HCT116 (cell line): ENCODE results near the gene LIPE. TPM values are rescaled to one million over a fixed set of nuclear protein-coding genes. Genes with fewer than 3 reads are reported as not detected.

Source experiments
- ATAC-seq: fragments of 200-7000 bp; cut with Tn5 transposase; 2 replicates; pipeline ENCODE4 v1.9.1; 2020; ENCODE audit warnings: mild to moderate bottlenecking, moderate library complexity
- BruUV-seq: library from RNA; stranded (reverse); fragments of 400-500 nt; replicated peaks from 2 replicates; lab custom pipeline; 2021; lab: Mats Ljungman, UMichigan
- CTCF ChIA-PET: fragments of 300-600 bp; sonication (Branson Sonifier 250); formaldehyde crosslinking; loops from one replicate; lab custom pipeline; 2021; ENCODE audit warnings: antibody characterized with exemption; lab: Charles Lee
- POLR2A ChIA-PET: fragments of 300-600, 350-600 bp; sonication (Branson Sonifier 250); formaldehyde crosslinking; loops from one replicate; lab custom pipeline; 2021; ENCODE audit warnings: antibody characterized with exemption; lab: Charles Lee
- RAD21 ChIA-PET, 2 experiments: fragments of 300-600 bp; sonication (Branson Sonifier 250); formaldehyde crosslinking; loops; one replicate each; lab custom pipeline; 2023; ENCODE audit warnings: low total read pairs in 2 of 2; ENCODE audit not compliant: uncharacterized antibody in 2 of 2, unreplicated experiment in 2 of 2, low non-redundant PET in 1 of 2; lab: Charles Lee
- DNase-seq: peaks from one replicate; pipeline ENCODE4 v3.0.0-alpha.2; 2010; ENCODE audit warnings: low read depth, low spot score
- H2AFZ ChIP-seq: fragments of 200-600 bp; shearing (Covaris generic), sonication (generic); 2 replicates; pipeline ENCODE4 v1.6.1; 2017; ENCODE audit warnings: low read depth, mixed run types, mixed read lengths, antibody characterized with exemption, low read length; ENCODE audit not compliant: poor library complexity, severe bottlenecking
- H3K27ac ChIP-seq: 2 replicates; pipeline ENCODE4 v1.5.1; 2012; ENCODE audit warnings: low read depth, low read length
- H3K27me3 ChIP-seq: fragments of 200-600 bp; sonication (generic); 2 replicates; pipeline ENCODE4 v1.6.1; 2016; ENCODE audit warnings: mixed run types, low read length, mixed read lengths; ENCODE audit not compliant: insufficient read depth
- H3K36me3 ChIP-seq, 2 experiments: fragments of 200-500 bp in 1 of 2; fragments of 200-600 bp in 1 of 2; sonication (Bioruptor generic) in 1 of 2; sonication (generic) in 1 of 2; 2 replicates each; pipeline versions ENCODE4 v1.5.1 to v1.6.1; 2014 to 2016; ENCODE audit warnings: low read length in 2 of 2, inconsistent platforms in 1 of 2, mixed read lengths in 1 of 2, mixed run types in 1 of 2; ENCODE audit not compliant: insufficient read depth in 2 of 2, control insufficient read depth in 1 of 2
- H3K4me1 ChIP-seq, 2 experiments: fragments of 200-600 bp in 1 of 2; sonication (generic) in 1 of 2; 2 replicates each; pipeline versions ENCODE4 v1.5.1 to v1.6.1; 2012 to 2017; ENCODE audit warnings: low read length in 2 of 2, inconsistent platforms in 1 of 2, mild to moderate bottlenecking in 1 of 2, mixed read lengths in 1 of 2, mixed run types in 1 of 2, moderate library complexity in 1 of 2; ENCODE audit not compliant: insufficient read depth in 2 of 2, control insufficient read depth in 1 of 2
- H3K4me2 ChIP-seq: fragments of 200-600 bp; sonication (generic); 2 replicates; pipeline ENCODE4 v1.6.1; 2017; ENCODE audit warnings: mixed run types, low read length, mixed read lengths
- H3K4me3 ChIP-seq, 2 experiments: fragments of 200-600 bp in 1 of 2; sonication (generic) in 1 of 2; replicated peaks in 1 of 2; 2 replicates each; pipeline ENCODE4 v1.5.1; 2011 to 2016; ENCODE audit warnings: low read length in 2 of 2, control low read depth in 1 of 2, low read depth in 1 of 2, mild to moderate bottlenecking in 1 of 2, mixed read lengths in 1 of 2, mixed run types in 1 of 2
- H3K79me2 ChIP-seq: fragments of 200-600 bp; sonication (generic); 2 replicates; pipeline ENCODE4 v1.6.1; 2017; ENCODE audit warnings: mild to moderate bottlenecking, mixed run types, low read length, moderate library complexity, mixed read lengths; ENCODE audit not compliant: insufficient read depth
- H3K9ac ChIP-seq: fragments of 200-600 bp; sonication (generic); 2 replicates; pipeline ENCODE4 v1.6.1; 2016; ENCODE audit warnings: low read length, mixed read lengths
- H3K9me2 ChIP-seq: fragments of 200-600 bp; sonication (generic), shearing (Covaris generic); 2 replicates; pipeline ENCODE4 v1.6.1; 2017; ENCODE audit warnings: mixed run types, mild to moderate bottlenecking, moderate library complexity; ENCODE audit not compliant: insufficient read depth
- H3K9me3 ChIP-seq, 2 experiments: fragments of 200-500 bp in 1 of 2; fragments of 200-600 bp in 1 of 2; sonication (Bioruptor generic) in 1 of 2; sonication (generic) in 1 of 2; 2 replicates each; pipeline ENCODE4 v1.6.1; 2014 to 2017; ENCODE audit warnings: low read length in 2 of 2, mixed read lengths in 2 of 2, inconsistent platforms in 1 of 2, low read depth in 1 of 2, mild to moderate bottlenecking in 1 of 2, mixed run types in 1 of 2, moderate library complexity in 1 of 2; ENCODE audit not compliant: control insufficient read depth in 1 of 2, insufficient read depth in 1 of 2
- H4K20me1 ChIP-seq: fragments of 200-600 bp; sonication (generic), shearing (Covaris generic); 2 replicates; pipeline ENCODE4 v1.6.1; 2017; ENCODE audit warnings: mixed run types, mild to moderate bottlenecking, moderate library complexity; ENCODE audit not compliant: insufficient read depth
- CBX3 ChIP-seq: IDR thresholded peaks from 2 replicates; pipeline ENCODE4 v1.6.1; 2012; ENCODE audit warnings: low read depth
- EGR1 ChIP-seq: IDR thresholded peaks from 2 replicates; pipeline ENCODE4 v1.6.1; 2012; ENCODE audit warnings: low read depth
- EZH2 ChIP-seq: fragments of 200-600 bp; sonication (generic); IDR thresholded peaks from 2 replicates; pipeline ENCODE4 v1.6.1; 2017; ENCODE audit warnings: antibody characterized with exemption, mixed run types
- MAX ChIP-seq: IDR thresholded peaks from 2 replicates; pipeline ENCODE4 v1.6.1; 2012
- POLR2A ChIP-seq: IDR thresholded peaks from 2 replicates; pipeline ENCODE4 v1.7.0; 2011; ENCODE audit warnings: borderline replicate concordance; ENCODE audit not compliant: insufficient read depth, insufficient read length; ENCODE audit errors: extremely low read depth
- POLR2AphosphoS5 ChIP-seq: IDR thresholded peaks from 2 replicates; pipeline ENCODE4 v1.6.1; 2011; ENCODE audit warnings: mild to moderate bottlenecking, low read depth, low read length, moderate library complexity
- SP1 ChIP-seq: IDR thresholded peaks from 2 replicates; pipeline ENCODE4 v1.6.1; 2012; ENCODE audit warnings: low read depth
- SRF ChIP-seq: IDR thresholded peaks from 2 replicates; pipeline ENCODE4 v1.6.1; 2012; ENCODE audit warnings: low read depth
- ZNF274 ChIP-seq: fragments of 200-500 bp; sonication (Bioruptor generic); IDR thresholded peaks from 2 replicates; pipeline ENCODE4 v1.6.1; 2014; ENCODE audit warnings: mild to moderate bottlenecking, low read depth, low read length, inconsistent platforms
- intact Hi-C: fragments of 100-400 bp; cut with micrococcal nuclease; formaldehyde crosslinking; loops from 2 replicates; pipeline ENCODE4 v1.10.0; 2022
- total RNA-seq: library from RNA; stranded (reverse); gene quantifications from one replicate; pipeline ENCODE4 v1.2.1, GENCODE V29; 2021; ENCODE audit not compliant: unreplicated experiment
- TF ChIP-seq, protein P1 (sequence below), 3 experiments: fragments of 200-600 bp in 1 of 3; sonication (generic) in 1 of 3; IDR thresholded peaks in 2 of 3; conservative IDR thresholded peaks in 1 of 3; 2 replicates each; pipeline ENCODE4 v1.5.1; 2012 to 2017; ENCODE audit warnings: low read depth in 2 of 3, low read length in 2 of 3, antibody characterized with exemption in 1 of 3, borderline replicate concordance in 1 of 3, control low read depth in 1 of 3, mild to moderate bottlenecking in 1 of 3, mixed read lengths in 1 of 3, mixed run types in 1 of 3, moderate library complexity in 1 of 3; ENCODE audit not compliant: insufficient read depth in 1 of 3

The LIPE gene
- total RNA-seq, 1 experiment from 2014 or later = 11.3 TPM

DNA sequence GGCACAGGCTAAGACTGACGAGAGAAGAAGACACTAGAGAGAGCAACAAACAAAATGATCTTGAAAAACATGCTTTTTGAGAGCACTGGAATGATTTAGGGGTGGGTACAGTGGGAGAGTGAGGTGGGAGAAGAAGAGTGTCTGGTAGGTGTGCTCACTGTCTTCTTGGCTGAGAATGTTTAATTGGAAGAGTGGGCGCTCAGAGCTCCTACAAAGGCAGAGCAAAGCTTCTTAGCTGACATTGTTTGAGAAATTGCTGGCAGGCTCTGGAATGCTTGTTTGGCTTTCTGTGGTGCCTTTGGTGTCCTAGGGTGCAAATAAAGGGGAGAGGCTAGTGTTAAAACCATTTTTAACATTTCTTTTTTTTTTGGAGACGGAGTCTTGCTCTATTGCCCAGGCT is 1.5 kb upstream of the LIPE start:
- Histone ChIP-seq H3K4me2 (no peak overlapping the region), H3K9me3 (no peaks in the 10 kb centered on the region), H3K27me3 (no peaks in the 10 kb centered on the region), H3K4me3 (no peak overlapping the region), H3K9ac (no peak overlapping the region), H3K27ac (no peak overlapping the region), H3K9me2 (no peaks in the 10 kb centered on the region), H2AFZ (no peak overlapping the region), H3K4me1 (peaks cover 9 to 19% of the 10 kb centered on the region in 2 experiments), H3K79me2 (no peaks in the 10 kb centered on the region), H3K36me3 (no peaks in the 10 kb centered on the region), H4K20me1 (no peaks in the 10 kb centered on the region)
- intact Hi-C loops = no loop called here
- POLR2A ChIA-PET = no interaction called here
- RAD21 ChIA-PET = no interaction called here
- TF ChIP-seq POLR2A = no peak
- TF ChIP-seq SP1 = no peak
- TF ChIP-seq EZH2 = no peak
- TF ChIP-seq, protein P1, sequence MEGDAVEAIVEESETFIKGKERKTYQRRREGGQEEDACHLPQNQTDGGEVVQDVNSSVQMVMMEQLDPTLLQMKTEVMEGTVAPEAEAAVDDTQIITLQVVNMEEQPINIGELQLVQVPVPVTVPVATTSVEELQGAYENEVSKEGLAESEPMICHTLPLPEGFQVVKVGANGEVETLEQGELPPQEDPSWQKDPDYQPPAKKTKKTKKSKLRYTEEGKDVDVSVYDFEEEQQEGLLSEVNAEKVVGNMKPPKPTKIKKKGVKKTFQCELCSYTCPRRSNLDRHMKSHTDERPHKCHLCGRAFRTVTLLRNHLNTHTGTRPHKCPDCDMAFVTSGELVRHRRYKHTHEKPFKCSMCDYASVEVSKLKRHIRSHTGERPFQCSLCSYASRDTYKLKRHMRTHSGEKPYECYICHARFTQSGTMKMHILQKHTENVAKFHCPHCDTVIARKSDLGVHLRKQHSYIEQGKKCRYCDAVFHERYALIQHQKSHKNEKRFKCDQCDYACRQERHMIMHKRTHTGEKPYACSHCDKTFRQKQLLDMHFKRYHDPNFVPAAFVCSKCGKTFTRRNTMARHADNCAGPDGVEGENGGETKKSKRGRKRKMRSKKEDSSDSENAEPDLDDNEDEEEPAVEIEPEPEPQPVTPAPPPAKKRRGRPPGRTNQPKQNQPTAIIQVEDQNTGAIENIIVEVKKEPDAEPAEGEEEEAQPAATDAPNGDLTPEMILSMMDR (IDR thresholded peaks at IDR 0.05 in 2 of 3, conservative IDR thresholded peaks at IDR 0.05 in 1 of 3; ENCODE audit: borderline replicate concordance in 1 of 3, insufficient read depth in 1 of 3, low read depth in 2 of 3, low read length in 2 of 3) = no peak
- TF ChIP-seq MAX = no peak
- no peak for TF ChIP-seq SRF
- TF ChIP-seq CBX3 = no peak
- no peak for TF ChIP-seq EGR1
- no peak for TF ChIP-seq ZNF274
- TF ChIP-seq POLR2AphosphoS5 = no peak
- no peak for DNase-seq
- CTCF ChIA-PET = interaction anchor here (1.7 kb wide), 1 partner anchor 12 kb away, joined by 4 read pairs; no protein-coding TSS in a partner anchor
- no peak for ATAC-seq
- no TSS peak for BruUV-seq
